Measurements from ENCODE around the gene FIP1L1.

FIP1L1 gene

GRCh38 chr4:53477636-53478035, 100.2 kb downstream of the FIP1L1 start:
- no peak for DNase-seq

GRCh38 chr4:53478671-53479456, 101.4 kb downstream of the FIP1L1 start:
- no peak for DNase-seq

- DNase-seq, result no peak
Observed at GRCh38 chr4:53479736-53480525, 102.5 kb downstream of the FIP1L1 start.

- no peak for DNase-seq
Observed at GRCh38 chr4:53480909-53481308, 103.5 kb downstream of the FIP1L1 start.

GRCh38 chr4:53481586-53481985, 104.1 kb downstream of the FIP1L1 start:
- no peak for DNase-seq

- DNase-seq, result no peak
Observed at GRCh38 chr4:53483250-53483649, 105.8 kb downstream of the FIP1L1 start.

- DNase-seq, result no peak
Observed at GRCh38 chr4:53484911-53485657, 107.6 kb downstream of the FIP1L1 start.

- no peak for DNase-seq
Observed at GRCh38 chr4:53485658-53486040, 108.2 kb downstream of the FIP1L1 start.

GRCh38 chr4:53487766-53488165, 110.3 kb downstream of the FIP1L1 start:
- DNase-seq, result no peak

- no peak for DNase-seq
Observed at GRCh38 chr4:53489279-53489889, 111.9 kb downstream of the FIP1L1 start.

- DNase-seq, result no peak
Observed at GRCh38 chr4:53490161-53490956, 112.9 kb downstream of the FIP1L1 start.

- no peak for DNase-seq
Observed at GRCh38 chr4:53490965-53491622, 113.7 kb downstream of the FIP1L1 start.

- no peak for DNase-seq
Observed at GRCh38 chr4:53494851-53495250, 117.4 kb downstream of the FIP1L1 start.

- no peak for DNase-seq
Observed at GRCh38 chr4:53497487-53498244, 120.2 kb downstream of the FIP1L1 start.

- no peak for DNase-seq
Observed at GRCh38 chr4:53498706-53499105, 121.3 kb downstream of the FIP1L1 start.

GRCh38 chr4:53499791-53500190, 122.3 kb downstream of the FIP1L1 start:
- DNase-seq, result no peak

- DNase-seq, result no peak
Observed at GRCh38 chr4:53500546-53500945, 123.1 kb downstream of the FIP1L1 start.

GRCh38 chr4:53501561-53501960, 124.1 kb downstream of the FIP1L1 start:
- no peak for DNase-seq

- DNase-seq, result no peak
Observed at GRCh38 chr4:53502094-53502493, 124.7 kb downstream of the FIP1L1 start.

GRCh38 chr4:53505947-53506346, 128.5 kb downstream of the FIP1L1 start:
- no peak for DNase-seq

GRCh38 chr4:53507058-53507457, 129.6 kb downstream of the FIP1L1 start:
- DNase-seq, result no peak

Data from NK-92 treated with Interleukin-12 subunit alpha and Interleukin-12 subunit beta, amount 100 ng/mL, for 24 hours (cell line).